Caco-2 (cell line): Measurements from ENCODE around the gene EPHB1. TPM values are rescaled to one million over a fixed set of nuclear protein-coding genes. Genes with fewer than 3 reads are reported as not detected.

Experiments used
- BruUV-seq: library from RNA; stranded (reverse); fragments of 400-500 nt; replicated peaks from 2 replicates; lab custom pipeline; 2021; lab: Mats Ljungman, UMichigan
- CTCF ChIA-PET: fragments of 300-600 bp; sonication (Branson Sonifier 250); formaldehyde crosslinking; loops from one replicate; lab custom pipeline; 2022; ENCODE audit warnings: antibody characterized with exemption; lab: Charles Lee
- POLR2A ChIA-PET: fragments of 300-600 bp; sonication (Branson Sonifier 250); formaldehyde crosslinking; loops from one replicate; lab custom pipeline; 2022; ENCODE audit warnings: antibody characterized with exemption; lab: Charles Lee
- DNase-seq, 2 experiments: peaks; one replicate each; pipeline versions ENCODE4 v3.0.0 to v3.0.0-alpha.2; 2020 to 2022
- H3K27me3 ChIP-seq: replicated peaks from 2 replicates; pipeline ENCODE4 v1.6.0; 2011; ENCODE audit warnings: low read length; ENCODE audit not compliant: control insufficient read depth, insufficient read depth
- H3K36me3 ChIP-seq: 2 replicates; pipeline ENCODE4 v1.5.1; 2011; ENCODE audit warnings: low read length; ENCODE audit not compliant: control insufficient read depth, insufficient read depth
- H3K4me1 ChIP-seq: fragments of 250-450 bp; sonication (Bioruptor Pico); 2 replicates; pipeline ENCODE4 v1.5.1; 2020; ENCODE audit warnings: mild to moderate bottlenecking
- H3K4me3 ChIP-seq: 2 replicates; pipeline ENCODE4 v1.5.1; 2011; ENCODE audit warnings: low read depth, mild to moderate bottlenecking, control low read depth, low read length
- H3K9me3 ChIP-seq: fragments of 250-450 bp; sonication (Bioruptor Pico); 2 replicates; pipeline ENCODE4 v1.5.1; 2020; ENCODE audit warnings: mild to moderate bottlenecking, moderate library complexity
- H3K27ac Mint-ChIP-seq: one replicate; pipeline ENCODE4 v1.8.0; 2022; ENCODE audit warnings: mixed read lengths; ENCODE audit not compliant: unreplicated experiment
- H3K27me3 Mint-ChIP-seq: one replicate; pipeline ENCODE4 v1.8.0; 2022; ENCODE audit warnings: mixed read lengths; ENCODE audit not compliant: insufficient read depth, unreplicated experiment
- H3K36me3 Mint-ChIP-seq: one replicate; pipeline ENCODE4 v1.8.0; 2022; ENCODE audit warnings: mild to moderate bottlenecking, mixed read lengths; ENCODE audit not compliant: insufficient read depth, unreplicated experiment
- H3K4me1 Mint-ChIP-seq: one replicate; pipeline ENCODE4 v1.8.0; 2022; ENCODE audit warnings: low read depth, mixed read lengths; ENCODE audit not compliant: unreplicated experiment
- H3K4me3 Mint-ChIP-seq: one replicate; pipeline ENCODE4 v1.8.0; 2022; ENCODE audit warnings: mild to moderate bottlenecking, moderate library complexity, mixed read lengths; ENCODE audit not compliant: unreplicated experiment
- H3K9me3 Mint-ChIP-seq: one replicate; pipeline ENCODE4 v1.8.0; 2022; ENCODE audit warnings: mixed read lengths; ENCODE audit not compliant: unreplicated experiment
- intact Hi-C: fragments of 100-400 bp; cut with micrococcal nuclease; formaldehyde crosslinking; loops from one replicate; pipeline ENCODE4 v1.10.0; 2022; ENCODE audit not compliant: unreplicated experiment
- total RNA-seq: library from RNA; stranded (reverse); gene quantifications from 2 replicates; pipeline ENCODE4 v1.2.3, GENCODE V29; 2022
- TF ChIP-seq, protein P1 (sequence below), 2 experiments: fragments of 200-600 bp in 1 of 2; IDR thresholded peaks; 1 replicate in 1 of 2; 2 replicates in 1 of 2; pipeline versions ENCODE4 v1.5.1 to v1.8.0; 2011 to 2022; ENCODE audit warnings: antibody characterized with exemption in 1 of 2, control low read depth in 1 of 2, inconsistent platforms in 1 of 2, low read depth in 1 of 2, low read length in 1 of 2, mild to moderate bottlenecking in 1 of 2, moderate library complexity in 1 of 2; ENCODE audit not compliant: insufficient read depth in 1 of 2, severe bottlenecking in 1 of 2, unreplicated experiment in 1 of 2

Gene EPHB1
- total RNA-seq, 1 experiment from 2014 or later, result 2.3 TPM

DNA sequence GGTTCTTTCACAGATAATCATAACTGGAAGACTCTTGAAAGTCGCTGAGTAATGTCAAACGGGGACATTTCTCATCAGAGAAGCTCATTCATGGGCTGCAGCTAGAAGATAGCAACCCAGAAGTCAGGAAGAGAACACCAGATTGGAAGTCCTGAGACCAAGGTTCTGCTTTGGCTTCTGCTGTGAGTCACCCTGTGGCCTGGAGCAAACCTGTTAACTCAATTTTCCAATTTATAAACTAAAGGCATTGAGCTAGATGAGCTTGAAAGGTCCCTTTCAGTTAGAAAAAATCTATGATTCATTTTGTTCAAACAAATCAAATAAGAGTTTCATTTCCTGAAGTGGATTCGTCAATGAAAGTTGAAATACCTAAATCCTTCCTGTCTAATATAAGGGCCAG lies 402.2 kb downstream of the EPHB1 start:
- Histone ChIP-seq H3K36me3 (no peaks in the 10 kb centered on the region), H3K27me3 (no peaks in the 10 kb centered on the region; the same call in 1 of the 2 replicates), H3K9me3 (no peaks in the 10 kb centered on the region), H3K4me3 (no peak overlapping the region), H3K4me1 (no peaks in the 10 kb centered on the region)
- no peak overlapping the region for H3K27ac Mint-ChIP-seq
- TF ChIP-seq, protein P1, sequence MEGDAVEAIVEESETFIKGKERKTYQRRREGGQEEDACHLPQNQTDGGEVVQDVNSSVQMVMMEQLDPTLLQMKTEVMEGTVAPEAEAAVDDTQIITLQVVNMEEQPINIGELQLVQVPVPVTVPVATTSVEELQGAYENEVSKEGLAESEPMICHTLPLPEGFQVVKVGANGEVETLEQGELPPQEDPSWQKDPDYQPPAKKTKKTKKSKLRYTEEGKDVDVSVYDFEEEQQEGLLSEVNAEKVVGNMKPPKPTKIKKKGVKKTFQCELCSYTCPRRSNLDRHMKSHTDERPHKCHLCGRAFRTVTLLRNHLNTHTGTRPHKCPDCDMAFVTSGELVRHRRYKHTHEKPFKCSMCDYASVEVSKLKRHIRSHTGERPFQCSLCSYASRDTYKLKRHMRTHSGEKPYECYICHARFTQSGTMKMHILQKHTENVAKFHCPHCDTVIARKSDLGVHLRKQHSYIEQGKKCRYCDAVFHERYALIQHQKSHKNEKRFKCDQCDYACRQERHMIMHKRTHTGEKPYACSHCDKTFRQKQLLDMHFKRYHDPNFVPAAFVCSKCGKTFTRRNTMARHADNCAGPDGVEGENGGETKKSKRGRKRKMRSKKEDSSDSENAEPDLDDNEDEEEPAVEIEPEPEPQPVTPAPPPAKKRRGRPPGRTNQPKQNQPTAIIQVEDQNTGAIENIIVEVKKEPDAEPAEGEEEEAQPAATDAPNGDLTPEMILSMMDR (IDR thresholded peaks at IDR 0.05; ENCODE audit: insufficient read depth in 1 of 2, low read depth in 1 of 2, low read length in 1 of 2, severe bottlenecking in 1 of 2, unreplicated experiment in 1 of 2), result no peak
- no TSS peak for BruUV-seq
- CTCF ChIA-PET, result no interaction called here
- no peaks in the 10 kb centered on the region for H3K9me3 Mint-ChIP-seq
- POLR2A ChIA-PET, result no interaction called here
- no peaks in the 10 kb centered on the region for H3K4me1 Mint-ChIP-seq
- H3K27me3 Mint-ChIP-seq, result peaks cover 11% of the 10 kb centered on the region
- no peak for DNase-seq
- H3K4me3 Mint-ChIP-seq, result no peak overlapping the region
- H3K36me3 Mint-ChIP-seq, result no peaks in the 10 kb centered on the region
- intact Hi-C loops, result no loop called here

DNA sequence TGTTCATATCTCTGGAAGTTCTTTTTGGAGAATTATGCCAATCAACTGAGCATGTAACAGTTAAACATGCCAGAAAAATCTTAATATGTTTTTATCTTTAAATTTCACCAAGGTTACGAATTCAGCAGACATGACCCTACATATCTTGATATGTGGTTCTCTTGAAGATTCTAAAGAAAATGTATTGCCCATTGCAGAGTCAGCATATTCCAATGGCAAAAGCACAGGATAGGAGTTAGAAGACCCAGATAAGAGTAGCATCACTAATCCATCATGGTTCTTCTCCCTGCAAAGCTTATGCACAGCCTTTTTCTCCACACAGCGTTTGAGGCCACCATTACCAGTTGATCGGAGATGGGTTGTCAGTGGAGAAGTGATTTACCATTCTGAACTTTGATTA lies 402.8 kb downstream of the EPHB1 start:
- Histone ChIP-seq H3K36me3 (no peaks in the 10 kb centered on the region), H3K9me3 (no peaks in the 10 kb centered on the region), H3K27me3 (no peaks in the 10 kb centered on the region; the same call in 1 of the 2 replicates), H3K4me3 (no peak overlapping the region), H3K4me1 (no peaks in the 10 kb centered on the region)
- H3K4me1 Mint-ChIP-seq, result no peaks in the 10 kb centered on the region
- no peak overlapping the region for H3K4me3 Mint-ChIP-seq
- no peaks in the 10 kb centered on the region for H3K9me3 Mint-ChIP-seq
- H3K27me3 Mint-ChIP-seq, result peaks cover 10% of the 10 kb centered on the region
- TF ChIP-seq, protein P1 (IDR thresholded peaks at IDR 0.05; ENCODE audit: insufficient read depth in 1 of 2, low read depth in 1 of 2, low read length in 1 of 2, severe bottlenecking in 1 of 2, unreplicated experiment in 1 of 2), result no peak
- intact Hi-C loops, result no loop called here
- no peaks in the 10 kb centered on the region for H3K36me3 Mint-ChIP-seq
- no TSS peak for BruUV-seq
- H3K27ac Mint-ChIP-seq, result no peak overlapping the region
- DNase-seq, result no peak
- CTCF ChIA-PET, result no interaction called here
- POLR2A ChIA-PET, result no interaction called here

DNA sequence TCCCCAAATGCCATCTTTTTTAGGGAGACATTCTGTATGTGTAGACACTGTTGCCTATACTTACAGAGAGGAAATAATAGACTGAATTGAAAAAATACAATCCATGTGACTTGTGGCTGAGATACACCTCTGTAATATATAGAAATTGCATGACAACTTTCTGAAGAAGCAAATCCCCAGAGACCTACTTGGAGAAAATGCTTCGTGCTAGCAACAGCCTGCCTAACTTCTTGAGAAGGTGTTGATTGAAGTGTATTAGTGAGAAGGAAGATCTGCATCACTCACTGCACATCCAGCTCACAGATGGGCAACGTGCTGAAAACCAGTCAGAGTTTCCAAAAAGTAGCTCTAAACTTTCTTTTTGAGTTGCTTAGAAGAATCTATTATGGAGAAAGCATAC lies 404.1 kb downstream of the EPHB1 start:
- CTCF ChIA-PET, result no interaction called here
- DNase-seq, result no peak
- Histone ChIP-seq H3K27me3 (no peaks in the 10 kb centered on the region; the same call in 1 of the 2 replicates), H3K4me1 (no peaks in the 10 kb centered on the region), H3K36me3 (no peaks in the 10 kb centered on the region), H3K9me3 (no peaks in the 10 kb centered on the region), H3K4me3 (no peak overlapping the region)
- POLR2A ChIA-PET, result no interaction called here
- Mint-ChIP-seq H3K4me3 (no peak overlapping the region), H3K9me3 (no peaks in the 10 kb centered on the region), H3K36me3 (no peaks in the 10 kb centered on the region), H3K27me3 (peaks cover 9% of the 10 kb centered on the region), H3K4me1 (no peaks in the 10 kb centered on the region), H3K27ac (no peak overlapping the region)
- intact Hi-C loops, result no loop called here
- TF ChIP-seq, protein P1 (IDR thresholded peaks at IDR 0.05; ENCODE audit: insufficient read depth in 1 of 2, low read depth in 1 of 2, low read length in 1 of 2, severe bottlenecking in 1 of 2, unreplicated experiment in 1 of 2), result no peak
- BruUV-seq, result no TSS peak
